Measurements from ENCODE around the gene TMEM51.
A peak's percentile ranks its signal among the peaks of the same experiment; 100 is the strongest.

The TMEM51 gene

GRCh38 chr1:15218287-15219279 is 65.0 kb downstream of the TMEM51 start:
- DNase-seq (ENCODE audit: low read depth in 2 of 2) = no peak

- no peak for DNase-seq (ENCODE audit: low read depth in 2 of 2)
Measured at GRCh38 chr1:15219280-15220023, 65.9 kb downstream of the TMEM51 start.

GRCh38 chr1:15220024-15220392 is 66.5 kb downstream of the TMEM51 start:
- DNase-seq (ENCODE audit: low read depth in 2 of 2) = no peak

- no peak for DNase-seq (ENCODE audit: low read depth in 2 of 2)
Measured at GRCh38 chr1:15220825-15221431, 67.4 kb downstream of the TMEM51 start.

- no peak for DNase-seq (ENCODE audit: low read depth in 2 of 2)
Measured at GRCh38 chr1:15222653-15223303, 69.2 kb downstream of the TMEM51 start.

GRCh38 chr1:15224259-15224869 is 70.8 kb downstream of the TMEM51 start:
- no peak for DNase-seq (ENCODE audit: low read depth in 2 of 2)

GRCh38 chr1:15224974-15225373 is 71.4 kb downstream of the TMEM51 start:
- no peak for DNase-seq (ENCODE audit: low read depth in 2 of 2)

GRCh38 chr1:15225461-15225860 is 71.9 kb downstream of the TMEM51 start:
- DNase-seq (ENCODE audit: low read depth in 2 of 2) = no peak

GRCh38 chr1:15226388-15227255 is 73.1 kb downstream of the TMEM51 start:
- DNase-seq (ENCODE audit: low read depth in 2 of 2) = no peak

- no peak for DNase-seq (ENCODE audit: low read depth in 2 of 2)
Measured at GRCh38 chr1:15229707-15230131, 76.2 kb downstream of the TMEM51 start.

- DNase-seq (ENCODE audit: low read depth in 2 of 2) = peak; percentile 10 to 13
Measured at GRCh38 chr1:15231714-15232201, 78.2 kb downstream of the TMEM51 start.

- DNase-seq (ENCODE audit: low read depth in 2 of 2) = no peak
Measured at GRCh38 chr1:15233689-15234088, 80.1 kb downstream of the TMEM51 start.

GRCh38 chr1:15236321-15236721 is 82.8 kb downstream of the TMEM51 start:
- no peak for DNase-seq (ENCODE audit: low read depth in 2 of 2)

- DNase-seq (ENCODE audit: low read depth in 2 of 2) = no peak
Measured at GRCh38 chr1:15236746-15237145, 83.2 kb downstream of the TMEM51 start.

- DNase-seq (ENCODE audit: low read depth in 2 of 2) = no peak
Measured at GRCh38 chr1:15238789-15239188, 85.2 kb downstream of the TMEM51 start.

GRCh38 chr1:15242766-15243165 is 89.2 kb downstream of the TMEM51 start:
- no peak for DNase-seq (ENCODE audit: low read depth in 2 of 2)

- no peak for DNase-seq (ENCODE audit: low read depth in 2 of 2)
Measured at GRCh38 chr1:15243275-15244043, 89.9 kb downstream of the TMEM51 start.

GRCh38 chr1:15244813-15245212 is 91.3 kb downstream of the TMEM51 start:
- no peak for DNase-seq (ENCODE audit: low read depth in 2 of 2)

GRCh38 chr1:15245593-15246360 is 92.2 kb downstream of the TMEM51 start:
- DNase-seq (ENCODE audit: low read depth in 2 of 2) = no peak
